ENCODE data around the gene PABPN1.
A peak's percentile ranks its signal among the peaks of the same experiment; 100 is the strongest.
"Not testable (repeated sequence)": the region's sequence is repeated elsewhere in the genome, so short reads cannot be mapped to it uniquely, and the experiment has no call there.

PABPN1 gene

GRCh38 chr14:23320584-23321571 is at the start of gene PABPN1:
Gene PABPN1 (plus strand): TSS chr14:23321457. CDS start chr14:23321470, 13 bp downstream.
- Histone ChIP-seq H3K9me3 (no peaks in the 10 kb centered on the region), H3K36me3 (peaks cover 27 to 28% (median 28%) of the 10 kb centered on the region in 3 donors), H3K27ac (peak within 1 kb of the TSS; percentile 89 to 100), H3K4me1 (peaks cover 0 to 25% (median 15%) of the 10 kb centered on the region in 4 donors), H3K27me3 (no peaks in the 10 kb centered on the region), H3K4me3 (peak within 1 kb of the TSS; percentile 81 to 99)
- peak; percentile 99 to 100 for DNase-seq
- TF ChIP-seq CTCF (IDR thresholded peaks at IDR 0.05): peak in 1 of 2 experiments; percentile 20
- intact Hi-C loops (cut with DNase I; ENCODE audit: low total_unique reads): loop anchor here (5.0 to 10.0 kb wide), 4 partner anchors 46 to 234 kb away; partner anchors contain the start of genes EFS, NGDN, THTPA and ZFHX2

- Histone ChIP-seq H3K27ac (no peak overlapping the region), H3K4me1 (peaks cover 0 to 3% (median 0%) of the 10 kb centered on the region in 4 donors), H3K9me3 (no peaks in the 10 kb centered on the region), H3K36me3 (peaks cover 10 to 21% (median 15%) of the 10 kb centered on the region in 3 donors), H3K4me3 (no peak overlapping the region), H3K27me3 (no peaks in the 10 kb centered on the region)
- TF ChIP-seq CTCF (IDR thresholded peaks at IDR 0.05): no peak
- no peak for DNase-seq
- intact Hi-C loops (cut with DNase I; ENCODE audit: low total_unique reads): no loop called here
These were observed 45.8 kb upstream of the PABPN1 start for GRCh38 chr14:23275412-23275811.

- peaks cover 10 to 27% (median 15%) of the 10 kb centered on the region in 3 donors for H3K36me3 ChIP-seq
- no peak overlapping the region for H3K4me3 ChIP-seq
- peaks cover 0 to 3% (median 0%) of the 10 kb centered on the region in 4 donors for H3K4me1 ChIP-seq
- TF ChIP-seq CTCF (IDR thresholded peaks at IDR 0.05): no peak
- intact Hi-C loops (cut with DNase I; ENCODE audit: low total_unique reads): no loop called here
- DNase-seq: no peak
- no peaks in the 10 kb centered on the region for H3K9me3 ChIP-seq
- no peaks in the 10 kb centered on the region for H3K27me3 ChIP-seq
- no peak overlapping the region for H3K27ac ChIP-seq
These were observed 44.1 kb upstream of the PABPN1 start for GRCh38 chr14:23277189-23277588.

GRCh38 chr14:23277928-23278327 is 43.3 kb upstream of the PABPN1 start:
- H3K9me3 ChIP-seq; H3K27ac ChIP-seq; H3K4me1 ChIP-seq; H3K4me3 ChIP-seq; H3K27me3 ChIP-seq; intact Hi-C loops (cut with DNase I; ENCODE audit: low total_unique reads); DNase-seq: not testable (repeated sequence)
- peaks cover 10 to 27% (median 15%) of the 10 kb centered on the region in 3 donors for H3K36me3 ChIP-seq

GRCh38 chr14:23281247-23281646 is 40.0 kb upstream of the PABPN1 start:
- DNase-seq: no peak
- H3K4me3 ChIP-seq: no peak overlapping the region
- H3K9me3 ChIP-seq: no peaks in the 10 kb centered on the region
- peaks cover 3 to 15% (median 4%) of the 10 kb centered on the region in 3 donors for H3K36me3 ChIP-seq
- TF ChIP-seq CTCF (IDR thresholded peaks at IDR 0.05): no peak
- H3K27me3 ChIP-seq: no peaks in the 10 kb centered on the region
- intact Hi-C loops (cut with DNase I; ENCODE audit: low total_unique reads): no loop called here
- peaks cover 0 to 15% (median 5%) of the 10 kb centered on the region in 4 donors for H3K4me1 ChIP-seq
- no peak overlapping the region for H3K27ac ChIP-seq

Measured in tibial artery (tissue), 4 donors.